ENCODE data around the gene RTP2.

GRCh38 chr3:187738071-187738330 is 35.6 kb upstream of the RTP2 start:
- TF ChIP-seq CTCF (tag by site-specific recombination; IDR thresholded peaks at IDR 0.05) (no peak), PATZ1 (tag by site-specific recombination; IDR thresholded peaks at IDR 0.05) (no peak), ZNF146 (tag by site-specific recombination; IDR thresholded peaks at IDR 0.05) (no peak), ZNF274 (IDR thresholded peaks at IDR 0.05; ENCODE audit: low read length) (no peak), ZNF274 (tag by site-specific recombination; IDR thresholded peaks at IDR 0.05; ENCODE audit: borderline replicate concordance) (no peak), ZNF184 (tag by site-specific recombination; IDR thresholded peaks at IDR 0.05) (no peak), PBX3 (CRISPR knock-in tag; IDR thresholded peaks at IDR 0.05) (no peak), ZNF140 (tag by site-specific recombination; IDR thresholded peaks at IDR 0.05) (no peak), ZNF596 (tag by site-specific recombination; IDR thresholded peaks at IDR 0.05) (no peak), ZNF658 (tag by site-specific recombination; IDR thresholded peaks at IDR 0.05) (no peak), ZNF473 (tag by site-specific recombination; IDR thresholded peaks at IDR 0.05) (no peak), REST (tag by site-specific recombination; IDR thresholded peaks at IDR 0.05) (no peak), ZNF174 (tag by site-specific recombination; IDR thresholded peaks at IDR 0.05) (no peak), KLF16 (tag by site-specific recombination; IDR thresholded peaks at IDR 0.05) (no peak), OSR2 (tag by site-specific recombination; IDR thresholded peaks at IDR 0.05) (no peak)
